Fibroblast of skin of right quadriceps (primary cell): ENCODE data around the gene DNM1L.
A peak's percentile ranks its signal among the peaks of the same experiment; 100 is the strongest.
"Not testable (repeated sequence)": the region's sequence is repeated elsewhere in the genome, so short reads cannot be mapped to it uniquely, and the experiment has no call there.

Experiments used
- DNase-seq: peaks from one replicate; pipeline ENCODE4 v3.0.0-alpha.2; 2013

Gene DNM1L

GRCh38 chr12:32698285-32698684 is 19.2 kb downstream of the DNM1L start:
- DNase-seq = no peak

- not testable (repeated sequence) for DNase-seq
Measured at GRCh38 chr12:32699437-32699836, 20.3 kb downstream of the DNM1L start.

- no peak for DNase-seq
Measured at GRCh38 chr12:32702473-32702872, 23.4 kb downstream of the DNM1L start.

GRCh38 chr12:32702946-32703345 is 23.8 kb downstream of the DNM1L start:
- DNase-seq = no peak

- DNase-seq = no peak
Measured at GRCh38 chr12:32705783-32706182, 26.7 kb downstream of the DNM1L start.

GRCh38 chr12:32706335-32707024 is 27.4 kb downstream of the DNM1L start:
- no peak for DNase-seq

GRCh38 chr12:32708926-32709325 is 29.8 kb downstream of the DNM1L start:
- no peak for DNase-seq

- DNase-seq = no peak
Measured at GRCh38 chr12:32714772-32715171, 35.7 kb downstream of the DNM1L start.

- no peak for DNase-seq
Measured at GRCh38 chr12:32718926-32719325, 39.8 kb downstream of the DNM1L start.

- not testable (repeated sequence) for DNase-seq
Measured at GRCh38 chr12:32725308-32725707, 46.2 kb downstream of the DNM1L start.

- no peak for DNase-seq
Measured at GRCh38 chr12:32726286-32726685, 47.2 kb downstream of the DNM1L start.

- DNase-seq = no peak
Measured at GRCh38 chr12:32727237-32727636, 48.1 kb downstream of the DNM1L start.

- no peak for DNase-seq
Measured at GRCh38 chr12:32734952-32735351, 55.9 kb downstream of the DNM1L start.

- no peak for DNase-seq
Measured at GRCh38 chr12:32736445-32736844, 57.3 kb downstream of the DNM1L start.

- DNase-seq = no peak
Measured at GRCh38 chr12:32737715-32738114, 58.6 kb downstream of the DNM1L start.

GRCh38 chr12:32739279-32739678 is 60.2 kb downstream of the DNM1L start:
- no peak for DNase-seq

- DNase-seq = no peak
Measured at GRCh38 chr12:32742133-32742532, 63.0 kb downstream of the DNM1L start.

- DNase-seq = no peak
Measured at GRCh38 chr12:32743264-32743663, 64.2 kb downstream of the DNM1L start.

- DNase-seq = no peak
Measured at GRCh38 chr12:32753605-32754004, 74.5 kb downstream of the DNM1L start.

- DNase-seq = no peak
Measured at GRCh38 chr12:32754111-32754510, 75.0 kb downstream of the DNM1L start.

GRCh38 chr12:32755051-32755653 is 76.1 kb downstream of the DNM1L start:
- DNase-seq = peak; percentile 75

- peak; percentile 98 for DNase-seq
Measured at GRCh38 chr12:32755654-32756475, 76.8 kb downstream of the DNM1L start, which contains the start of gene YARS2. TSS of gene YARS2 (minus strand) at chr12:32755897. CDS start at chr12:32755874, 23 bp downstream.

- DNase-seq = no peak
Measured at GRCh38 chr12:32756476-32757066, 77.5 kb downstream of the DNM1L start.
